Endothelial cell of umbilical vein (primary cell): ENCODE results near the gene ZFAND5. TPM values are rescaled to one million over a fixed set of nuclear protein-coding genes. Genes with fewer than 3 reads are reported as not detected.
A peak's percentile ranks its signal among the peaks of the same experiment; 100 is the strongest.

Experiments
- BruUV-seq: library from RNA; stranded (reverse); fragments of 400-500 nt; replicated peaks from 2 replicates; lab custom pipeline; 2021; lab: Mats Ljungman, UMichigan
- CTCF ChIA-PET: fragments of 300-600, 350-600 bp; sonication (Branson Sonifier 250); formaldehyde crosslinking; loops from one replicate; lab custom pipeline; 2021; ENCODE audit warnings: antibody characterized with exemption, inconsistent platforms; lab: Charles Lee
- POLR2A ChIA-PET: fragments of 300-600, 350-600 bp; sonication (Branson Sonifier 250); formaldehyde crosslinking; loops from one replicate; lab custom pipeline; 2021; ENCODE audit warnings: antibody characterized with exemption, inconsistent platforms; lab: Charles Lee
- DNase-seq: peaks from one replicate; pipeline ENCODE4 v3.0.0-alpha.2; 2011; ENCODE audit warnings: low read depth, low spot score
- FAIRE-seq: peaks from 2 replicates; lab custom pipeline; 2011; peaks lifted over from hg19 to GRCh38; lab: Jason Lieb, UNC
- H2AFZ ChIP-seq: 2 replicates; pipeline ENCODE4 v1.6.0; 2012; ENCODE audit warnings: low read depth, low read length, control low read depth, inconsistent platforms
- H3K27ac ChIP-seq: 2 replicates; pipeline ENCODE4 v1.5.1; 2011; ENCODE audit warnings: low read depth, mild to moderate bottlenecking, control low read depth, low read length, moderate library complexity; ENCODE audit not compliant: insufficient read depth
- H3K27me3 ChIP-seq, 2 experiments: 2 replicates each; pipeline versions ENCODE4 v1.6.0 to v1.6.1; 2011; ENCODE audit warnings: low read length in 2 of 2, mixed read lengths in 1 of 2; ENCODE audit not compliant: control insufficient read depth in 2 of 2, insufficient read depth in 2 of 2
- H3K36me3 ChIP-seq, 2 experiments: 2 replicates in 1 of 2; 3 replicates in 1 of 2; pipeline ENCODE4 v1.5.1; 2011; ENCODE audit warnings: low read length in 2 of 2, mild to moderate bottlenecking in 1 of 2, moderate library complexity in 1 of 2; ENCODE audit not compliant: control insufficient read depth in 2 of 2, insufficient read depth in 2 of 2; ENCODE audit errors: extremely low read depth in 1 of 2
- H3K4me1 ChIP-seq: 3 replicates; pipeline ENCODE4 v1.5.1; 2011; ENCODE audit warnings: mild to moderate bottlenecking, low read length; ENCODE audit not compliant: control insufficient read depth, insufficient read depth; ENCODE audit errors: extremely low read depth
- H3K4me2 ChIP-seq: 2 replicates; pipeline ENCODE4 v1.6.1; 2011; ENCODE audit warnings: low read length, control low read depth, mixed read lengths; ENCODE audit not compliant: insufficient read depth
- H3K4me3 ChIP-seq, 3 experiments: fragments of 200-600 bp in 1 of 3; sonication (generic), shearing (Covaris generic) in 1 of 3; replicated peaks in 1 of 3; 2 replicates each; pipeline ENCODE4 v1.5.1; 2011 to 2016; ENCODE audit warnings: control low read depth in 3 of 3, low read length in 3 of 3, mild to moderate bottlenecking in 2 of 3, inconsistent platforms in 1 of 3, low read depth in 1 of 3, moderate library complexity in 1 of 3; ENCODE audit not compliant: insufficient read depth in 1 of 3
- H3K79me2 ChIP-seq: 2 replicates; pipeline ENCODE4 v1.6.0; 2012; ENCODE audit warnings: low read length, inconsistent platforms; ENCODE audit not compliant: control insufficient read depth, insufficient read depth
- H3K9ac ChIP-seq: replicated peaks from 2 replicates; pipeline ENCODE3; 2011; ENCODE audit warnings: low read length, control low read depth; ENCODE audit not compliant: insufficient read depth; ENCODE audit errors: extremely low read depth
- H3K9me1 ChIP-seq: replicated peaks from 3 replicates; pipeline ENCODE4 v1.6.0; 2011; ENCODE audit warnings: mild to moderate bottlenecking, low read length; ENCODE audit not compliant: control insufficient read depth, insufficient read depth; ENCODE audit errors: extremely low read depth
- H3K9me3 ChIP-seq: replicated peaks from 2 replicates; pipeline ENCODE4 v1.5.1; 2012; ENCODE audit warnings: low read length, inconsistent platforms; ENCODE audit not compliant: control insufficient read depth, insufficient read depth
- H4K20me1 ChIP-seq: replicated peaks from 2 replicates; pipeline ENCODE3; 2011; ENCODE audit warnings: mild to moderate bottlenecking, low read length; ENCODE audit not compliant: control insufficient read depth, insufficient read depth; ENCODE audit errors: extremely low read depth
- CTCF ChIP-seq, 2 donors: IDR thresholded peaks; 1 replicate in 1 of 2; 2 replicates in 1 of 2; pipeline ENCODE4 v1.5.1; 2011; ENCODE audit warnings: low read length in 2 of 2, mild to moderate bottlenecking in 2 of 2, moderate library complexity in 2 of 2, control low read depth in 1 of 2, inconsistent platforms in 1 of 2, low read depth in 1 of 2; ENCODE audit not compliant: insufficient read depth in 1 of 2; ENCODE audit errors: extremely low read depth in 1 of 2
- EZH2 ChIP-seq: IDR thresholded peaks from 2 replicates; pipeline ENCODE4 v1.6.1; 2012; ENCODE audit warnings: borderline replicate concordance, low read depth, mild to moderate bottlenecking, moderate library complexity, low read length, inconsistent platforms; ENCODE audit not compliant: severe bottlenecking
- FOS ChIP-seq: IDR thresholded peaks from 2 replicates; pipeline ENCODE4 v1.6.1; 2011; ENCODE audit warnings: mild to moderate bottlenecking, low read length, moderate library complexity, borderline replicate concordance; ENCODE audit not compliant: insufficient read depth
- GATA2 ChIP-seq: IDR thresholded peaks from 2 replicates; pipeline ENCODE4 v1.7.0; 2011; ENCODE audit warnings: low read depth, mild to moderate bottlenecking, moderate library complexity, mixed read lengths, low read length; ENCODE audit not compliant: insufficient read length, insufficient read depth
- JUN ChIP-seq: IDR thresholded peaks from 2 replicates; pipeline ENCODE4 v1.6.1; 2011; ENCODE audit warnings: borderline replicate concordance, low read depth; ENCODE audit not compliant: insufficient read length, insufficient read depth
- MAX ChIP-seq: IDR thresholded peaks from 2 replicates; pipeline ENCODE4 v1.6.1; 2011; ENCODE audit not compliant: insufficient read depth, insufficient read length
- MYC ChIP-seq: IDR thresholded peaks from one replicate; pipeline ENCODE4 v1.6.1; 2011; ENCODE audit warnings: mild to moderate bottlenecking, low read depth, low read length
- POLR2A ChIP-seq: IDR thresholded peaks from 2 replicates; pipeline ENCODE4 v1.6.1; 2012; ENCODE audit warnings: low read depth, mild to moderate bottlenecking, control low read depth, low read length
- POLR2AphosphoS5 ChIP-seq: IDR thresholded peaks from 2 replicates; pipeline ENCODE4 v1.6.1; 2012; ENCODE audit warnings: low read depth, mild to moderate bottlenecking, control low read depth, low read length, moderate library complexity; ENCODE audit not compliant: insufficient read depth
- dilution Hi-C: fragments of 300-500 bp; cut with MboI; formaldehyde crosslinking; loops from one replicate; pipeline ENCODE4 v1.15.0; 2019; ENCODE audit warnings: low sequenced_read_pairs; ENCODE audit not compliant: extremely low pct_ligation_motif_present
- intact Hi-C: fragments of 100-400 bp; cut with micrococcal nuclease; formaldehyde crosslinking; loops from one replicate; pipeline ENCODE4 v1.10.0; 2022
- polyA plus RNA-seq, 4 experiments: library from polyadenylated mRNA; depleted of rRNA in 3 of 4; stranded (reverse) in 3 of 4; unstranded in 1 of 4; fragments of >200 nt; gene quantifications; 2 replicates each; pipeline versions ENCODE4 v1.2.1 to v1.2.3, GENCODE V29; 2011 to 2012; ENCODE audit warnings: missing spikeins in 1 of 4
- total RNA-seq: library from RNA; stranded (reverse); gene quantifications from 2 replicates; pipeline ENCODE4 v1.2.3, GENCODE V29; 2021

The ZFAND5 gene
- total and polyA plus RNA-seq, 2 donors (not counting 3 experiments of a cell fraction or from before 2014, with no cell fraction given): 63.7 to 176 TPM

DNA sequence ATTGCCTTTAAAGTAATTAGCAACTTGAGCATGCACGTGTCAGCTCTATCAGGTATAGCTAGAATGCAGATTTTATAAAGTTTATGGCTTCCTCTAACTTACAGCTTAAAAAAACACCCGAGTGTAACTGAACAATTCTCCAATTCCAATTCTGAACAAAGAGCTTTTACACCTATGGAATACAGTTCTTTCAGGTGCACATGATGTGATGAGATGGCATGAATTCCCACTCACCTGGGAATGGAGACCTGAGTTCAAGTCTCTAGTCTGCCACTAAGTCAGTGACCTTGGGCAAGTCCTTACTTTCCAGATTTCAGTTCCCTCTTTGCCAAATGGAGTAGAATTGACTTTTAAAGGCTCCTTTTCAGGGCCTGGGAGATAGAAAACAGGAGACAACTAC, 1.8 kb downstream of the ZFAND5 start:
- H3K4me3 ChIP-seq: peak overlapping the region; percentile 54 to 88 (median 56)
- peak overlapping the region; percentile 91 for H3K9ac ChIP-seq
- H4K20me1 ChIP-seq: peaks cover 33% of the 10 kb centered on the region
- H3K36me3 ChIP-seq: peaks cover 5 to 20% of the 10 kb centered on the region in 2 experiments
- no peaks in the 10 kb centered on the region for H3K9me1 ChIP-seq
- peak overlapping the region; percentile 93 for H3K27ac ChIP-seq
- no peak overlapping the region for H2AFZ ChIP-seq
- BruUV-seq: no TSS peak
- CTCF ChIA-PET: interaction anchor here (0.8 to 7.1 kb wide), 10 partner anchors 21 to 494 kb away, joined by 3 to 70 read pairs (median 6); no protein-coding TSS in a partner anchor
- TF ChIP-seq POLR2AphosphoS5: no peak
- TF ChIP-seq MYC: no peak
- TF ChIP-seq EZH2: no peak
- TF ChIP-seq GATA2: no peak
- TF ChIP-seq JUN: no peak
- no peak for TF ChIP-seq CTCF (IDR thresholded peaks at IDR 0.05; ENCODE audit: extremely low read depth in 1 of 2, insufficient read depth in 1 of 2, low read depth in 1 of 2, low read length in 2 of 2)
- no peak for TF ChIP-seq MAX
- TF ChIP-seq FOS: no peak
- TF ChIP-seq POLR2A: no peak
- no peaks in the 10 kb centered on the region for H3K9me3 ChIP-seq
- peak overlapping the region; percentile 97 for H3K4me2 ChIP-seq
- no peaks in the 10 kb centered on the region for H3K27me3 ChIP-seq
- H3K4me1 ChIP-seq: peaks cover 31% of the 10 kb centered on the region
- DNase-seq (peak; percentile 22), FAIRE-seq (no peak)
- POLR2A ChIA-PET: interaction anchor here (0.6 to 2.5 kb wide), 4 partner anchors 152 to 229 kb away, joined by 4 to 16 read pairs (median 6); no protein-coding TSS in a partner anchor
- dilution Hi-C loops (no loop called here), intact Hi-C loops (loop anchor here (5.0 to 10.0 kb wide), 3 partner anchors 634 to 1948 kb away; partner anchors contain the start of genes ANXA1 and KLF9)
- H3K79me2 ChIP-seq: peaks cover 67% of the 10 kb centered on the region
